GM19463 (cell line): ENCODE results near the gene OPCML.

Source experiments
- ATAC-seq: cut with Tn5 transposase; IDR thresholded peaks from one replicate; pipeline ENCODE4 v1.9.1; 2021; ENCODE audit warnings: mild to moderate bottlenecking, moderate library complexity; ENCODE audit not compliant: unreplicated experiment

Gene OPCML

DNA sequence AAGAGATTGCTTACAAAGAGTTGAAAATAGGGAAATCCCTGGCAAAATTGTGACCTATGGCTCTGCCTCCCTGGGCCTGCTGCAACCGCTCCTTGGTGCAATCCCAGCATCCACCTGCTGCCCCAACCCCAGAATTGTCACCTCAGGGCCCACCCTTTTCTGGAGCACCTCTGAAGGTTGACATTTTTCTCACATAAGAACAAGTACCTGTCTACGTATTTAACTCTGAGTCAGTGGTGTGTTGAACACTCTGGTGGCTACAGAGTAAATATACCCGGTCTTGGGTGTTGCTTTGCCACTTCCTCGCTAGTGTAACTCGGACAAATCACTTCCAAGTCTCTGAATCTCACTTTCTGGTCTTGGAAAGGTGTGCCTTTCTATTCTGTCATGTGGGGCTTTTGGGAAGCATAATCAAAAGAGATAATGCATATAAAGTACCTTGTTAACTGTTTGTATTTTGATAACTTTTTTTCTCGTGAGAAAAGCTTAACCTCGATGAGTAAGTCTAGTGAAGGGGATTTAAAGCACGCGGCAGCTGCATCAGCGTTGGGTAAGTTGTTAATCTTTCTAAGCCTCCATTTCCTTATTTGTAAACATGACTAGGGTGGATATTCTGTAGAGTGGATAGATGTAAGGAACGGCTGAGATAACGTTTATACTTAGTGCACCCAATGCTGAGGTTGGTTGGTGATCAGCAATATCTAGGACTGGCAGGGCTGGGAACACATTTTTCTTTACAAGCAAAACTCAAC lies 881.2 kb downstream of the OPCML start:
- ATAC-seq: no peak

DNA sequence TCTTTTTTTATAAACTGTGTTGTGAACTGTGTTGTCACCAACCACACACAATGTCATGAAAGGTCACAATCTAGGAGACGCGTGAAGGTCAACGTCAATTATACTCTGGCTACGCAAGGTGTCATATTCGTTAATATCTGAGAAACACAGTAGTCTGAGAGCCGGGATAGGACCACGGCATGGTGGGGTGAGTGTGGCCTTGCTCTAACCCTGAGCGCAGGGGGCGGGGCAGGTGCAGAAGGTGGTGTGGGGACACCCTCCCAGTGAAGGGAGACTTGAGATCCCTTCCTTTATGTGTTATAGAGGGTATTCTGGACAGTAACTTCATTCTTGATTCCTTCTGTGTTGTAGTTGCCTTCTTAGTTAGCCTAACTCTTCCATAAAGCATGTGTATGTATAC lies 883.0 kb downstream of the OPCML start:
- no peak for ATAC-seq

DNA sequence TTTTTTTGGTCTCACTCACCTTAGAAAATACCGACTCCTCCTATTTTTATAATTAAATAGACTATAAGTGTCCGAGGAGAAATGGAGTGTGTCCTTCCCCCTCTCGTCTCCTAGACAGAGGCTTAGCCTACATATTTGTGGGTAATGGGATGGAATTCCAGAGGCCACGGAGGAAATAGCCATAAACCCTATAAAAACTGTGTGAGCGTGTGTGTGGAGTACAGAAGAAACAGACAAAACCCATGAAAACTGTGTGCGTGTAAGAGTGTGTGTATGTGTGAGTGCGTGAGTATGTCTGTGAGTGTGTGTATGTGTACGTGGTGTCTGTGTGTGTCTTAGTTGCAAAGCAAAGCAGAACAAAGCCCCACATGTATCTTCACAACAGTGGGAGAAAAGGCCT lies 883.5 kb downstream of the OPCML start:
- ATAC-seq: no peak

- no peak for ATAC-seq
These were observed 885.4 kb downstream of the OPCML start for GRCh38 chr11:132646890-132647289.

DNA sequence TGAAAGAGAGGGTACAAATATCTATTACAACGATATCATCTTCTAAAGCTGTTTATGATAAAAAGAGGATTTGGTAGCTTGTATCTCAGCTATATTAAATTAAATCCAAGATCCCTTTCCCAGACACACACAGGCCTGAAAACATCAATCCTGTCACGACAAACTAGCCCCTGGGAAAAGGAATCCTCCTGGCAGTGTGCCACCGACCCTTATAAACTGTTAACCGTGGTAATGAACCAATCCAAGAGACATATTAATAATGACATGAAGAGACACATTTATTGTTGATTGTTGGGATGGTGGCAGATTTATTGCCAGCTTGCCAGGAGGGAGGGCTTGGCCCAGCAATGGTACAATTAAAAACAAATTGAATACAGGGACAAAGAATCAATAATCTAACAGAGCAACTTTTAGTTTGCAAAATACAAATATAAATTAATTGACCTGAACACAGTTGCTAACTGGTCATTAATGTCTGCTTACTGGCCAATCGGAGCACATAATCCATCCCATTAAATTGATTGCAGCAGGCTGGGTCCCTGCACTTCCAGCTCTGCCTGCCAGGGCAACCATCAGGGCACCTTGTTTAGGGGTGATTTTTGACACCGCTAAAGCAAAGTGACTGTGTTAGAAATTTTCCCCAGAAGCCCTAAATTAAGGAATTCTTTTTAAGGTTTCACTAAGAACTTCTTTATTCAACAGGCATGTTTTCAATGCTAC lies 887.6 kb downstream of the OPCML start:
- no peak for ATAC-seq

DNA sequence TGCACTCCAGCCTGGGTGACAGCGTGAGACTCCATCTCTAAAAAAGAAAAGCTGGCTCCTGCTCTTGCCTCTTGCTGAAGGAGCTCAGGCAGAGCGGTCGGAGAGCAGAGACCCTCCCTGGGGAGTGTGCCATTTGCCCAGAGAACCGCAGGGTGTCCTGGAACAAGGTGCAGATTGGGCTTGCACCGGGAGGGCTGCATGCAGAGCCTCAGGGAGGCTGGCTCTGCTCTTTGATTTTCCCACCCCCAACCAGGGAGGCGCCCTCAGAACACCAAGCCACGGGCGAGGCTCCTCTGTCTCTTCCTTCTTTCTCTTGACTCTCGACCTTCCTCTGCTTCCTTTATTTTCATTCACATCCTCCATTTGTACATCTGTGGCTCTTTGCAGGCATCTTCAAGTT lies 889.1 kb downstream of the OPCML start:
- no peak for ATAC-seq

DNA sequence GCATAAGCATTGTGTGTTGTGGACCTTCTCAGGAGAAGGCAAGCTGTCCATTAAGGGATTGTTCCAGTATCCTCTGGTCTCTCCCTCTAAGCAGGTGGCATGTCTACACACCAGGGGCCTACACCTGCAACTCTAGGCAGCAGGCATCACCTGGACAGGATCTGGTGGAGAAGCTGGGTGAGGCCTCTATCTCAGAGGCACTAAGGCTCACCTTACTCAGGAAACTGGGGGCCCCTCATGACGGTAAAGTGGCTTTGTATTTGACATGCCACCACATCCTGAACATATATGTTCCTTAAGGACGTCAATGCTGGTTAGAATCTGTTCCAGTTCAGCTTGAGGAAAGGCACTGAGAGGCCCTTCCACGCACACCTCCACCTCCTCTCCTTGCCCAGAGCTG lies 891.3 kb downstream of the OPCML start:
- no peak for ATAC-seq

DNA sequence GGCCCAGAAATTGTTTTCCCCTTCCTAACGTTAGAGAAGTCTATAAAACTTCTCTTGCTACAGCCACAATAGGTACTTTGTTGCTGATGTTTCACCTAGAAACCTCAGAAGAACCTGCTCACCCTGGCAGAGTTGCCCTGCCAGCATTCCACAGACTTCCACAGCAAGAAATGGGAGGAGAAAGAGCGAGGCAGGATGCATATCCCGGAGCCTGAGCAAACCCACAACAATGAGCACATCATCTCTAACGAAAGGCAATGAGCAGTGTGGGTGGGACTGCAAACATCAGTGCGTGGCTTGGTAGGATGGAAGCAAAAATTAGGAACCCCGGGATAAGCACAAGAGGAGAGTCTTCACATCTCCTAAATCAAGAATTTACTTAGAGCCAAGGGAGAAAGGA lies 892.3 kb downstream of the OPCML start:
- ATAC-seq: no peak

DNA sequence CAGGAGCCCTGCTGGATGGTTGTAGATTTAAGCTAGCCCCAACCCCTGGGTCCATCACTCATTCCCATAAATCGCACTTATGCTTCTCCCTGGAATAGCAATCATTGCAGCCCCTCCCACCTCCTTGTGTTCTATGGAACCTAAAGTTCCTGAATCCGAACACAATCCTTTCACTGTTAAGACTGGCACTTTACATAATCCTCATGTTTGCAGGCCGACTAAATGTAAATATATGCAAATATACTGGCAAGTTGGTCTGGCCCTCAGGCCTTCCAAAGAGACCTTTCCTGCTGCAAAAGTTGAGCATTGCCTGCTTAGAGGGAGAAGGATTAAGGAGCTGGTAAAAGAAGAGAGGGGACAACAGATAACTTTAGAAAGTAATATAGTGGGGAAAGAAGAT lies 892.9 kb downstream of the OPCML start:
- no peak for ATAC-seq

GRCh38 chr11:132638423-132638822 lies 893.9 kb downstream of the OPCML start:
- ATAC-seq: no peak

GRCh38 chr11:132636523-132636922 lies 895.8 kb downstream of the OPCML start:
- no peak for ATAC-seq

- no peak for ATAC-seq
These were observed 899.6 kb downstream of the OPCML start for GRCh38 chr11:132632641-132633124.

DNA sequence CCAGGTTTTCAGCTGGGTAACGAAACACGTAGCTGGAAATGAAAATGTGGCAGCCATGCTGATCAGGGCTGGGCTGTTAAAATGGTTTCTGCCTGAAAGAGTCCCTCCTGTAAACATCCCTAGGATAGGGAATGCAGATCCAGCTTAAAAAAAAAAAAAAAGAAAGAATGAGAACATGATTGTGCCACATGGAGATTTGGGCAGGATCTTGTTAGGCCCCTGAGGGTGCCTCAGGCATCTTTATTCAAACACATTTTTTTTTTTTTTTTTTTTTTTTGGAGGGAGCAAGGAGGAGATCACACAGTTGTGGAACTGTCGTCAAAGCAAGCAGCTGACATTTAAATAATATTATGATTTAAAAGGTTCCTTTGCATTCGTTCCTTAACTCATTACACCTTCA lies 900.3 kb downstream of the OPCML start:
- no peak for ATAC-seq

GRCh38 chr11:132627981-132628380 lies 904.3 kb downstream of the OPCML start:
- no peak for ATAC-seq

DNA sequence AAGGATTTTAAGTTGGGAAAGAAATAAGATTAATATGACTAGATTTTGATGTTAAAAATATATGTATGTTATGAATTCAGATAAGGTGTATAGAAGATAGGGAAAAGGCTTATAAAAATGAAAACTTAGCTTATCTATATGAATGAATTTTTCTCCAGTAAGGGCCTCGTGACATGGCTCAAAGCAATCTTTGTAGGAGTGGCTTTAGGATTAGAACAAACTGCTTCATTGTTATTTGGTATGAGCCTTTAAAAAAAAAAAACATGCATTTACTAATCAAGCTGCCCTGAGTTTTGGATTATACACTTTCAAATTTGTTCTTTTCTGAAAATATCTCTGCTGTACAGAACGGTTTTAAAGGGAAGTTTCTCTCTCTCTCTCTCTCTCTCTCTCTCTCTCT lies 905.9 kb downstream of the OPCML start:
- ATAC-seq: no peak

DNA sequence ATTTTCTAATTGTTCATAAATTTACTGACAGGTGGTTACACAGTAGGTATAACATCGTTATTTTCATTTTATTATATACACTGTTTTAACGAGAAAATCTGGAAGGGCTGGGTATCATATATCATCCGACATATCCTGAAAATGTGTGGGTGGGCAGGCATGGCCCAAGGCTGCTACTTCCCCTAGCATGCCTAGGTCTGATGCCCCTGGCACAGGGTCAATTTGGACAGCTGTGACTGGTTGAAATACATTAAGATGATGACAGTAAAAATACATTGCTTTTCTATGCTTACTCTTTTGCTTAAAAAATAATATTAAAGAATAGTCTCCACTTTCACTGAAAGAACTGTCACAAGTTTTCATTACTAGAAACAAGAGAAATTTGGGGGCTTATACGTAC lies 908.8 kb downstream of the OPCML start:
- ATAC-seq: no peak

- ATAC-seq: no peak
These were observed 910.2 kb downstream of the OPCML start for GRCh38 chr11:132621976-132622580.

DNA sequence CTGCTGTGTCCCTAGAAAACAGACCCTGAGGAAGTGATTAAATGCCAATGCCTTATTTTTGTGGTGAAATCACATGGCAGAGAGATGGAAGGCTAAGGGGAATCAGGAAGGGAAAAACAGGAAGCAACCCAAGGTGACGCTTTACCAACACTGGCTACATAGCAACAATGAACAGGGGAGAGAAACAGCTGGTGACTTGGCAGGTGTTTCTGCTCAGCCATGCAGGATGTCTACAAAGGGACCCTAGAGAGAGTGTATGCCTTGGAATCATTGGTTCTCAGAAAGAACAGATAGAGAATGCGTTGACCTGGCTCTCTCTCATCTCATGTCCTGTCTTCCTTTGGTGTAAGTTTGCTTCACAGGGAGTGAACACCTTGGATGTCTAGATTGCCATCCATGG lies 911.9 kb downstream of the OPCML start:
- ATAC-seq: no peak

- no peak for ATAC-seq
These were observed 921.5 kb downstream of the OPCML start for GRCh38 chr11:132610791-132611190.

DNA sequence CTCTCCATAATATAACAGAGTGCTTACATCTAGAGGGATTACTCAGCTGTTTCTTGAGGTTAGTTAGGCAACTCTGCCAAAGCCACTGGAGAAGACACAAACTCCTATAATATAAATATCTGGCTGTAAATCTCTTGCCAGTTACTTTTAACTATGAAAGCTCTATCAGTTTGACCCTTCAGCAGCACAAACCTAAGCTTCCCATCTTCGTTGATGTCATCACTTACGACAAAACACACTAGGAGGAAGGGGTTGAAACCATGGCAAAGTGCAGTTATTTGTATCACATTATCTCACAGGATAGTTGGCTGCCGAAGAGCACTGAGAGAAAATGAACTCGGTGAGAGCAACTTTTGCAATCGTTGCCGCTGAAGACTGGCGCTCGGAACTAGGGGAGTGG lies 922.1 kb downstream of the OPCML start:
- ATAC-seq: no peak

GRCh38 chr11:132607575-132607974 lies 924.7 kb downstream of the OPCML start:
- ATAC-seq: no peak
